PC-3 (cell line): ENCODE data around the gene RBM15. TPM values are rescaled to one million over a fixed set of nuclear protein-coding genes. Genes with fewer than 3 reads are reported as not detected.

Source experiments
- ATAC-seq: fragments of 200-7000 bp; cut with Tn5 transposase; 2 replicates; pipeline ENCODE4 v1.9.1; 2020; ENCODE audit warnings: mild to moderate bottlenecking, moderate library complexity
- Bru-seq: library from RNA; stranded (reverse); fragments of 400-500 nt; gene quantifications from one replicate; lab custom pipeline; 2021; lab: Mats Ljungman, UMichigan
- BruChase-seq, 2 experiments: library from RNA; stranded (reverse); fragments of 400-500 nt; gene quantifications; one replicate each; lab custom pipeline; 2021; lab: Mats Ljungman, UMichigan
- BruUV-seq: library from RNA; stranded (reverse); fragments of 400-500 nt; replicated peaks from 2 replicates; lab custom pipeline; 2021; lab: Mats Ljungman, UMichigan
- CTCF ChIA-PET: fragments of 300-600 bp; sonication (Branson Sonifier 250); formaldehyde crosslinking; loops from one replicate; lab custom pipeline; 2022; ENCODE audit warnings: antibody characterized with exemption; lab: Charles Lee
- POLR2A ChIA-PET: fragments of 300-600 bp; sonication (Branson Sonifier 250); formaldehyde crosslinking; loops from one replicate; lab custom pipeline; 2022; ENCODE audit warnings: antibody characterized with exemption; ENCODE audit not compliant: unreplicated experiment; lab: Charles Lee
- DNase-seq: peaks from one replicate; pipeline ENCODE4 v3.0.0-alpha.2; 2015
- H2AFZ ChIP-seq: fragments of 300-600 bp; sonication (generic); 2 replicates; pipeline ENCODE4 v1.6.0; 2016; ENCODE audit warnings: antibody characterized with exemption, low read length
- H3F3A ChIP-seq: fragments of 300-600 bp; sonication (generic); one replicate; pipeline ENCODE4 v1.6.0; 2017; ENCODE audit warnings: antibody characterized with exemption, low read length, control low read depth, mild to moderate bottlenecking; ENCODE audit not compliant: unreplicated experiment
- H3K27ac ChIP-seq: fragments of 300-600 bp; sonication (generic); 2 replicates; pipeline ENCODE4 v1.5.1; 2016; ENCODE audit warnings: mild to moderate bottlenecking, low read length
- H3K27me3 ChIP-seq: fragments of 300-600 bp; sonication (generic); 2 replicates; pipeline ENCODE4 v1.6.1; 2016; ENCODE audit warnings: low read length, mixed read lengths
- H3K36me3 ChIP-seq: fragments of 300-600 bp; sonication (generic); 2 replicates; pipeline ENCODE4 v1.6.1; 2016; ENCODE audit warnings: low read depth, mixed run types, low read length, mixed read lengths
- H3K4me1 ChIP-seq: fragments of 300-600 bp; sonication (generic); 2 replicates; pipeline ENCODE4 v1.5.1; 2016; ENCODE audit warnings: low read length; ENCODE audit not compliant: insufficient read depth
- H3K4me2 ChIP-seq: fragments of 300-600 bp; sonication (generic); 2 replicates; pipeline ENCODE4 v1.6.0; 2016; ENCODE audit warnings: low read length
- H3K4me3 ChIP-seq: fragments of 300-600 bp; sonication (generic); 2 replicates; pipeline ENCODE4 v1.5.1; 2016; ENCODE audit warnings: mild to moderate bottlenecking, low read length, mixed read lengths
- H3K79me2 ChIP-seq: fragments of 300-600 bp; sonication (generic); 2 replicates; pipeline ENCODE4 v1.6.1; 2017; ENCODE audit warnings: low read length, mixed read lengths
- H3K9ac ChIP-seq: fragments of 300-600 bp; sonication (generic); 2 replicates; pipeline ENCODE4 v1.6.0; 2016; ENCODE audit warnings: mild to moderate bottlenecking, low read length
- H3K9me2 ChIP-seq: fragments of 300-600 bp; sonication (generic); replicated peaks from 2 replicates; pipeline ENCODE4 v1.6.1; 2016; ENCODE audit warnings: mixed run types, low read length, mixed read lengths
- H3K9me3 ChIP-seq: fragments of 300-600 bp; sonication (generic); 2 replicates; pipeline ENCODE4 v1.6.1; 2016; ENCODE audit warnings: low read length, mixed read lengths
- H4K20me1 ChIP-seq: fragments of 300-600 bp; sonication (generic); 2 replicates; pipeline ENCODE4 v1.6.1; 2016; ENCODE audit warnings: low read length, mixed read lengths
- CTCF ChIP-seq: fragments of 300-600 bp; sonication (generic); conservative IDR thresholded peaks from 2 replicates; pipeline ENCODE4 v1.5.1; 2017; ENCODE audit warnings: antibody characterized with exemption, low read depth, mild to moderate bottlenecking, low read length
- EZH2 ChIP-seq: fragments of 300-600 bp; sonication (generic); IDR thresholded peaks from one replicate; pipeline ENCODE4 v1.6.1; 2017; ENCODE audit warnings: antibody characterized with exemption, mild to moderate bottlenecking, low read length; ENCODE audit not compliant: unreplicated experiment
- EZH2phosphoT487 ChIP-seq: fragments of 300-600 bp; sonication (generic); IDR thresholded peaks from 2 replicates; pipeline ENCODE4 v1.6.1; 2018; ENCODE audit warnings: mild to moderate bottlenecking, antibody characterized with exemption, low read length, borderline replicate concordance
- intact Hi-C: fragments of 100-400 bp; cut with micrococcal nuclease; formaldehyde crosslinking; loops from 2 replicates; pipeline ENCODE4 v1.9.0; 2023
- long read RNA-seq: library from polyadenylated mRNA; unstranded; transcript quantifications from one replicate; pipeline ENCODE4 v2.0.0, GENCODE V29; 2021; ENCODE audit not compliant: unreplicated experiment
- total RNA-seq: library from RNA; depleted of rRNA; stranded (reverse); fragments of >200 nt; gene quantifications from 2 replicates; pipeline ENCODE4 v1.2.3, GENCODE V29; 2014; rRNA removed

Gene RBM15
- 41.3 and 47.0 TPM in 2 replicates for total RNA-seq
- Bru-seq, nascent RNA = percentile 94 among the genes with signal in this experiment
- percentile 93 among the genes with signal in this experiment for BruChase-seq, experiment 1, labeled RNA remaining after a 6-hour chase
- BruChase-seq, experiment 2, labeled RNA remaining after a 2-hour chase = percentile 99 among the genes with signal in this experiment
- long read RNA-seq, full-length matches to known transcripts = 40 of 41 reads
- long read RNA-seq, partial matches to known transcripts = 0 of 41 reads
- long read RNA-seq, other reads (novel, unspliced or antisense) = 1 of 41 reads

- Histone ChIP-seq H3K4me2 (peak within 1 kb of the TSS; percentile 98), H3K4me1 (peaks cover 41% of the 10 kb centered on the region), H3K36me3 (peaks cover 28% of the 10 kb centered on the region; the same call in 1 of the 2 replicates), H3K27ac (peak within 1 kb of the TSS; percentile 95), H4K20me1 (peaks cover 40% of the 10 kb centered on the region), H3K79me2 (peaks cover 50% of the 10 kb centered on the region), H3K9ac (peak within 1 kb of the TSS; percentile 97), H3F3A (no peaks in the 10 kb centered on the region), H3K9me3 (no peaks in the 10 kb centered on the region), H3K27me3 (no peaks in the 10 kb centered on the region), H3K4me3 (peak within 1 kb of the TSS; percentile 92), H3K9me2 (no peaks in the 10 kb centered on the region), H2AFZ (peak within 1 kb of the TSS; percentile 86)
- TF ChIP-seq EZH2phosphoT487 (no peak), EZH2 (no peak), CTCF (no peak)
- POLR2A ChIA-PET = no interaction called here
- ATAC-seq = peak; percentile 76
- CTCF ChIA-PET = interaction anchor here (0.9 to 1.6 kb wide), 3 partner anchors 9 to 157 kb away, joined by 3 to 12 read pairs (median 5); no protein-coding TSS in a partner anchor
- BruUV-seq = no TSS peak
- intact Hi-C loops = loop anchor here (2.0 to 5.0 kb wide), 3 partner anchors 53 to 123 kb away; partner anchors contain the start of genes LAMTOR5 and SLC16A4
- peak; percentile 100 for DNase-seq
Observed at GRCh38 chr1:110338886-110339406, at the start of gene RBM15. Gene RBM15, plus strand, starts transcription at chr1:110339377. Its CDS starts 29 bp downstream, at chr1:110339406.

- no peak overlapping the region for H2AFZ ChIP-seq
- H3K4me3 ChIP-seq = no peak overlapping the region
- no peaks in the 10 kb centered on the region for H3K79me2 ChIP-seq
- CTCF ChIA-PET = interaction anchor here (1.4 kb wide), 1 partner anchor 84 kb away, joined by 7 read pairs; no protein-coding TSS in a partner anchor
- H3K4me1 ChIP-seq = peaks cover 15% of the 10 kb centered on the region
- H3K9ac ChIP-seq = no peak overlapping the region
- H3K27me3 ChIP-seq = 0 out of 2 replicates have a peak, but pooled peaks cover 3% of the 10 kb centered on the region
- intact Hi-C loops = no loop called here
- no peak for DNase-seq
- no peak overlapping the region for H3K4me2 ChIP-seq
- no TSS peak for BruUV-seq
- no peaks in the 10 kb centered on the region for H3F3A ChIP-seq
- H3K36me3 ChIP-seq = no peaks in the 10 kb centered on the region
- H4K20me1 ChIP-seq = no peaks in the 10 kb centered on the region
- no peak overlapping the region for H3K27ac ChIP-seq
- H3K9me2 ChIP-seq = no peaks in the 10 kb centered on the region
- ATAC-seq = no peak
- POLR2A ChIA-PET = interaction anchor here (0.6 kb wide), 1 partner anchor 75 kb away, joined by 3 read pairs; no protein-coding TSS in a partner anchor
- no peak for TF ChIP-seq EZH2phosphoT487
- no peak for TF ChIP-seq EZH2
- no peak for TF ChIP-seq CTCF
- H3K9me3 ChIP-seq = no peaks in the 10 kb centered on the region
Observed at GRCh38 chr1:110291241-110292030, 47.7 kb upstream of the RBM15 start.
